HepG2 (cell line): ENCODE results near the gene AS3MT. TPM values are rescaled to one million over a fixed set of nuclear protein-coding genes. Genes with fewer than 3 reads are reported as not detected.

Experiments used
- ATF7 ChIP-seq, 2 experiments: fragments of 450-650 bp in 1 of 2; sonication (generic) in 1 of 2; formaldehyde crosslinking in 1 of 2; IDR thresholded peaks; 2 replicates each; pipeline versions ENCODE4 v1.4.0 to v1.6.1; 2016 to 2020; ENCODE audit warnings: antibody characterized with exemption in 1 of 2, mild to moderate bottlenecking in 1 of 2, missing genetic modification reagents in 1 of 2
- CENPT ChIP-seq: sonication (generic); formaldehyde crosslinking; IDR thresholded peaks from 2 replicates; pipeline ENCODE4 v1.8.0; 2022; ENCODE audit warnings: low read depth, mild to moderate bottlenecking, moderate library complexity, missing genetic modification reagents
- JUN ChIP-seq: sonication (generic); formaldehyde crosslinking; IDR thresholded peaks from 2 replicates; pipeline ENCODE4 v1.4.0; 2020; ENCODE audit warnings: mild to moderate bottlenecking, missing genetic modification reagents
- KLF15 ChIP-seq: sonication (generic); formaldehyde crosslinking; IDR thresholded peaks from 2 replicates; pipeline ENCODE4 v1.8.1; 2023; ENCODE audit warnings: borderline replicate concordance, mild to moderate bottlenecking, inconsistent platforms, missing genetic modification reagents, mixed read lengths
- MXD4 ChIP-seq: IDR thresholded peaks from 2 replicates; pipeline ENCODE4 v1.6.1; 2016; ENCODE audit warnings: mild to moderate bottlenecking, missing biosample characterization, missing genetic modification reagents
- NFKBIZ ChIP-seq: IDR thresholded peaks from 2 replicates; pipeline ENCODE4 v1.6.1; 2018; ENCODE audit warnings: missing genetic modification reagents, missing compliant biosample characterization
- NR2F6 ChIP-seq, 2 experiments: IDR thresholded peaks; 2 replicates each; pipeline ENCODE4 v1.6.1; 2016; ENCODE audit warnings: antibody characterized with exemption in 1 of 2, mild to moderate bottlenecking in 1 of 2
- ZBTB20 ChIP-seq: sonication (generic); formaldehyde crosslinking; IDR thresholded peaks from 2 replicates; pipeline ENCODE4 v1.8.1; 2023; ENCODE audit warnings: missing genetic modification reagents, low read depth, mild to moderate bottlenecking, borderline replicate concordance
- ZNF20 ChIP-seq: sonication (generic); formaldehyde crosslinking; IDR thresholded peaks from 2 replicates; pipeline ENCODE4 v1.4.0; 2020; ENCODE audit warnings: mild to moderate bottlenecking, moderate library complexity, missing genetic modification reagents
- ZNF510 ChIP-seq: sonication (generic); formaldehyde crosslinking; IDR thresholded peaks from 2 replicates; pipeline ENCODE4 v1.4.0; 2020; ENCODE audit warnings: low read depth, mild to moderate bottlenecking, missing genetic modification reagents
- polyA plus RNA-seq, 8 experiments: library from polyadenylated mRNA; depleted of rRNA in 3 of 8; stranded (reverse) in 7 of 8; unstranded in 1 of 8; fragments of >200 nt; fragmentation: Illumina TruSeq in 4 of 8; extraction: Trizol in 4 of 8; gene quantifications; 2 replicates each; pipeline versions ENCODE4 v1.2.1 to v1.2.3, GENCODE V29; 2011 to 2016; ENCODE audit warnings: low read depth in 4 of 8, missing spikeins in 1 of 8, mixed read lengths in 1 of 8; ENCODE audit not compliant: insufficient read depth in 1 of 8
- total RNA-seq, 5 experiments: library from RNA; depleted of rRNA; stranded (reverse); fragments of >200 nt; fragmentation: Illumina TruSeq; extraction: Trizol; gene quantifications; 2 replicates each; pipeline ENCODE4 v1.2.3, GENCODE V29; 2016; ENCODE audit warnings: low read depth in 1 of 5
- TF ChIP-seq, protein P1 (sequence below): sonication (generic); formaldehyde crosslinking; IDR thresholded peaks from 2 replicates; pipeline ENCODE4 v1.5.0; 2020; ENCODE audit warnings: mild to moderate bottlenecking, missing genetic modification reagents, borderline replicate concordance
- TF ChIP-seq, protein P2 (sequence below): sonication (generic); formaldehyde crosslinking; IDR thresholded peaks from 2 replicates; pipeline ENCODE4 v1.4.0; 2020; ENCODE audit warnings: missing genetic modification reagents
- TF ChIP-seq, protein P3 (sequence below): sonication (generic); formaldehyde crosslinking; conservative IDR thresholded peaks from 2 replicates; pipeline ENCODE4 v1.8.0; 2022; ENCODE audit warnings: mild to moderate bottlenecking, moderate library complexity, missing genetic modification reagents
- TF ChIP-seq, protein P4 (sequence below): sonication (generic); formaldehyde crosslinking; conservative IDR thresholded peaks from 2 replicates; pipeline ENCODE4 v1.8.0; 2022; ENCODE audit warnings: missing genetic modification reagents
- TF ChIP-seq, protein P5 (sequence below): sonication (generic); formaldehyde crosslinking; IDR thresholded peaks from 2 replicates; pipeline ENCODE4 v1.5.0; 2020; ENCODE audit warnings: mild to moderate bottlenecking, low read depth, missing genetic modification reagents, borderline replicate concordance
- TF ChIP-seq, protein P6 (sequence below): sonication (generic); formaldehyde crosslinking; IDR thresholded peaks from 2 replicates; pipeline ENCODE4 v1.4.0; 2020; ENCODE audit warnings: missing genetic modification reagents, borderline replicate concordance

Gene AS3MT
- total and polyA plus RNA-seq, 2 of the 13 experiments (the other 11 are each of a cell fraction or from before 2014, with no cell fraction given), result 8.7 to 17.4 TPM

DNA sequence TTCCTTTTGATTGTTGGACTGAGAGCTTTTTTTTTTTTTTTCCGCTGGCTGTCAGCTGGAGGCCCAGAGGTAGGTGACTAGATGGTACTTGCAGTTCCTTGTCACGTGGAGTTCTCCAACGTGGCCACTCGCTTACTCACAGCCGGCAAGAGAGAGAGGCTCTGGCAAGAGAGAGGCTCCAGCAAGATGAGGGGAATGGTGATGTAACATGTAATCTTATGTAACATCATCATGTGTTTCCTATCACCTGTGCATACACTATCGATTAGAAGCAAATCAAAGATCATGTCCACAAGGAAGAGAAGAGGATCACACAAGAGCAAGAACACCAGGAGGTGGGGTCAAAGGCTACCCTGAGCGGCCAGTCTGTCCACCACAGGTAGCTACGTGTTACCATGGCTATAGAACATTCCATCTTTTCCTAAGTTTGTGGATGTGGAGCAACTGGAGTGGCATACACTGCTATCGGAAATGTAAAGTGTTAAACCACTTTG is 19.2 kb upstream of the AS3MT start (continued):
- TF ChIP-seq, protein P1, sequence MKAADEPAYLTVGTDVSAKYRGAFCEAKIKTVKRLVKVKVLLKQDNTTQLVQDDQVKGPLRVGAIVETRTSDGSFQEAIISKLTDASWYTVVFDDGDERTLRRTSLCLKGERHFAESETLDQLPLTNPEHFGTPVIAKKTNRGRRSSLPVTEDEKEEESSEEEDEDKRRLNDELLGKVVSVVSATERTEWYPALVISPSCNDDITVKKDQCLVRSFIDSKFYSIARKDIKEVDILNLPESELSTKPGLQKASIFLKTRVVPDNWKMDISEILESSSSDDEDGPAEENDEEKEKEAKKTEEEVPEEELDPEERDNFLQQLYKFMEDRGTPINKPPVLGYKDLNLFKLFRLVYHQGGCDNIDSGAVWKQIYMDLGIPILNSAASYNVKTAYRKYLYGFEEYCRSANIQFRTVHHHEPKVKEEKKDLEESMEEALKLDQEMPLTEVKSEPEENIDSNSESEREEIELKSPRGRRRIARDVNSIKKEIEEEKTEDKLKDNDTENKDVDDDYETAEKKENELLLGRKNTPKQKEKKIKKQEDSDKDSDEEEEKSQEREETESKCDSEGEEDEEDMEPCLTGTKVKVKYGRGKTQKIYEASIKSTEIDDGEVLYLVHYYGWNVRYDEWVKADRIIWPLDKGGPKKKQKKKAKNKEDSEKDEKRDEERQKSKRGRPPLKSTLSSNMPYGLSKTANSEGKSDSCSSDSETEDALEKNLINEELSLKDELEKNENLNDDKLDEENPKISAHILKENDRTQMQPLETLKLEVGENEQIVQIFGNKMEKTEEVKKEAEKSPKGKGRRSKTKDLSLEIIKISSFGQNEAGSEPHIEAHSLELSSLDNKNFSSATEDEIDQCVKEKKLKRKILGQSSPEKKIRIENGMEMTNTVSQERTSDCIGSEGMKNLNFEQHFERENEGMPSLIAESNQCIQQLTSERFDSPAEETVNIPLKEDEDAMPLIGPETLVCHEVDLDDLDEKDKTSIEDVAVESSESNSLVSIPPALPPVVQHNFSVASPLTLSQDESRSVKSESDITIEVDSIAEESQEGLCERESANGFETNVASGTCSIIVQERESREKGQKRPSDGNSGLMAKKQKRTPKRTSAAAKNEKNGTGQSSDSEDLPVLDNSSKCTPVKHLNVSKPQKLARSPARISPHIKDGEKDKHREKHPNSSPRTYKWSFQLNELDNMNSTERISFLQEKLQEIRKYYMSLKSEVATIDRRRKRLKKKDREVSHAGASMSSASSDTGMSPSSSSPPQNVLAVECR, result peak; percentile 96
- TF ChIP-seq ZBTB20 (CRISPR knock-in tag) (peak; percentile 27; the same call in 1 of the 2 replicates), MXD4 (CRISPR knock-in tag) (peak; percentile 88; the same call in 1 of the 2 replicates), CENPT (CRISPR knock-in tag) (no peak), KLF15 (CRISPR knock-in tag) (no peak), ZNF20 (CRISPR knock-in tag) (no peak), NR2F6 (IDR thresholded peaks at IDR 0.05) (peak; percentile 77), NR2F6 (CRISPR knock-in tag; IDR thresholded peaks at IDR 0.05) (peak; percentile 82; the same call in 1 of the 2 replicates), NFKBIZ (CRISPR knock-in tag) (peak; percentile 76; the same call in 1 of the 2 replicates), JUN (peak; percentile 65; the same call in 1 of the 2 replicates), ATF7 (IDR thresholded peaks at IDR 0.05) (peak; percentile 62), ATF7 (CRISPR knock-in tag; IDR thresholded peaks at IDR 0.05) (0 out of 2 replicates have a peak, but pooled peaks have one; percentile 65), ZNF510 (no peak)
- TF ChIP-seq, protein P2, sequence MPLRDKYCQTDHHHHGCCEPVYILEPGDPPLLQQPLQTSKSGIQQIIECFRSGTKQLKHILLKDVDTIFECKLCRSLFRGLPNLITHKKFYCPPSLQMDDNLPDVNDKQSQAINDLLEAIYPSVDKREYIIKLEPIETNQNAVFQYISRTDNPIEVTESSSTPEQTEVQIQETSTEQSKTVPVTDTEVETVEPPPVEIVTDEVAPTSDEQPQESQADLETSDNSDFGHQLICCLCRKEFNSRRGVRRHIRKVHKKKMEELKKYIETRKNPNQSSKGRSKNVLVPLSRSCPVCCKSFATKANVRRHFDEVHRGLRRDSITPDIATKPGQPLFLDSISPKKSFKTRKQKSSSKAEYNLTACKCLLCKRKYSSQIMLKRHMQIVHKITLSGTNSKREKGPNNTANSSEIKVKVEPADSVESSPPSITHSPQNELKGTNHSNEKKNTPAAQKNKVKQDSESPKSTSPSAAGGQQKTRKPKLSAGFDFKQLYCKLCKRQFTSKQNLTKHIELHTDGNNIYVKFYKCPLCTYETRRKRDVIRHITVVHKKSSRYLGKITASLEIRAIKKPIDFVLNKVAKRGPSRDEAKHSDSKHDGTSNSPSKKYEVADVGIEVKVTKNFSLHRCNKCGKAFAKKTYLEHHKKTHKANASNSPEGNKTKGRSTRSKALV (CRISPR knock-in tag), result peak; percentile 59; the same call in 1 of the 2 replicates
- TF ChIP-seq, protein P3, sequence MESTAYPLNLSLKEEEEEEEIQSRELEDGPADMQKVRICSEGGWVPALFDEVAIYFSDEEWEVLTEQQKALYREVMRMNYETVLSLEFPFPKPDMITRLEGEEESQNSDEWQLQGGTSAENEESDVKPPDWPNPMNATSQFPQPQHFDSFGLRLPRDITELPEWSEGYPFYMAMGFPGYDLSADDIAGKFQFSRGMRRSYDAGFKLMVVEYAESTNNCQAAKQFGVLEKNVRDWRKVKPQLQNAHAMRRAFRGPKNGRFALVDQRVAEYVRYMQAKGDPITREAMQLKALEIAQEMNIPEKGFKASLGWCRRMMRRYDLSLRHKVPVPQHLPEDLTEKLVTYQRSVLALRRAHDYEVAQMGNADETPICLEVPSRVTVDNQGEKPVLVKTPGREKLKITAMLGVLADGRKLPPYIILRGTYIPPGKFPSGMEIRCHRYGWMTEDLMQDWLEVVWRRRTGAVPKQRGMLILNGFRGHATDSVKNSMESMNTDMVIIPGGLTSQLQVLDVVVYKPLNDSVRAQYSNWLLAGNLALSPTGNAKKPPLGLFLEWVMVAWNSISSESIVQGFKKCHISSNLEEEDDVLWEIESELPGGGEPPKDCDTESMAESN (CRISPR knock-in tag), result peak; percentile 77; the same call in 1 of the 2 replicates
- TF ChIP-seq, protein P4, sequence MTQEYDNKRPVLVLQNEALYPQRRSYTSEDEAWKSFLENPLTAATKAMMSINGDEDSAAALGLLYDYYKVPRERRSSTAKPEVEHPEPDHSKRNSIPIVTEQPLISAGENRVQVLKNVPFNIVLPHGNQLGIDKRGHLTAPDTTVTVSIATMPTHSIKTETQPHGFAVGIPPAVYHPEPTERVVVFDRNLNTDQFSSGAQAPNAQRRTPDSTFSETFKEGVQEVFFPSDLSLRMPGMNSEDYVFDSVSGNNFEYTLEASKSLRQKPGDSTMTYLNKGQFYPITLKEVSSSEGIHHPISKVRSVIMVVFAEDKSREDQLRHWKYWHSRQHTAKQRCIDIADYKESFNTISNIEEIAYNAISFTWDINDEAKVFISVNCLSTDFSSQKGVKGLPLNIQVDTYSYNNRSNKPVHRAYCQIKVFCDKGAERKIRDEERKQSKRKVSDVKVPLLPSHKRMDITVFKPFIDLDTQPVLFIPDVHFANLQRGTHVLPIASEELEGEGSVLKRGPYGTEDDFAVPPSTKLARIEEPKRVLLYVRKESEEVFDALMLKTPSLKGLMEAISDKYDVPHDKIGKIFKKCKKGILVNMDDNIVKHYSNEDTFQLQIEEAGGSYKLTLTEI (CRISPR knock-in tag), result no peak
- TF ChIP-seq, protein P5, sequence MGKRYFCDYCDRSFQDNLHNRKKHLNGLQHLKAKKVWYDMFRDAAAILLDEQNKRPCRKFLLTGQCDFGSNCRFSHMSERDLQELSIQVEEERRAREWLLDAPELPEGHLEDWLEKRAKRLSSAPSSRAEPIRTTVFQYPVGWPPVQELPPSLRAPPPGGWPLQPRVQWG, result no peak
- TF ChIP-seq, protein P6, sequence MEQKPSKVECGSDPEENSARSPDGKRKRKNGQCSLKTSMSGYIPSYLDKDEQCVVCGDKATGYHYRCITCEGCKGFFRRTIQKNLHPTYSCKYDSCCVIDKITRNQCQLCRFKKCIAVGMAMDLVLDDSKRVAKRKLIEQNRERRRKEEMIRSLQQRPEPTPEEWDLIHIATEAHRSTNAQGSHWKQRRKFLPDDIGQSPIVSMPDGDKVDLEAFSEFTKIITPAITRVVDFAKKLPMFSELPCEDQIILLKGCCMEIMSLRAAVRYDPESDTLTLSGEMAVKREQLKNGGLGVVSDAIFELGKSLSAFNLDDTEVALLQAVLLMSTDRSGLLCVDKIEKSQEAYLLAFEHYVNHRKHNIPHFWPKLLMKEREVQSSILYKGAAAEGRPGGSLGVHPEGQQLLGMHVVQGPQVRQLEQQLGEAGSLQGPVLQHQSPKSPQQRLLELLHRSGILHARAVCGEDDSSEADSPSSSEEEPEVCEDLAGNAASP, result peak; percentile 73
